Upper lobe of right lung (tissue), 1 donor: ENCODE measurements around the gene KLC1. TPM values are rescaled to one million over a fixed set of nuclear protein-coding genes. Genes with fewer than 3 reads are reported as not detected.

Experiments
- ATAC-seq: fragments of 200-7000 bp; cut with Tn5 transposase; one replicate; pipeline ENCODE4 v1.9.1; 2020; ENCODE audit warnings: mild to moderate bottlenecking, moderate library complexity
- DNase-seq: peaks from one replicate; pipeline ENCODE4 v3.0.0-alpha.2; 2020
- H3K27ac ChIP-seq: fragments of 200-600 bp; one replicate; pipeline ENCODE4 v1.8.0; 2022
- H3K27me3 ChIP-seq: fragments of 200-600 bp; one replicate; pipeline ENCODE4 v1.8.0; 2022; ENCODE audit warnings: mild to moderate bottlenecking
- H3K36me3 ChIP-seq: fragments of 200-600 bp; one replicate; pipeline ENCODE4 v1.8.0; 2022
- H3K4me1 ChIP-seq: fragments of 200-600 bp; one replicate; pipeline ENCODE4 v1.8.0; 2022
- H3K4me3 ChIP-seq: fragments of 200-600 bp; one replicate; pipeline ENCODE4 v1.8.0; 2022; ENCODE audit warnings: mild to moderate bottlenecking
- H3K9me3 ChIP-seq: fragments of 200-600 bp; one replicate; pipeline ENCODE4 v1.8.0; 2022
- CTCF ChIP-seq: fragments of 200-600 bp; IDR thresholded peaks from one replicate; pipeline ENCODE4 v1.8.0; 2022; ENCODE audit warnings: antibody characterized with exemption
- intact Hi-C: fragments of 100-400 bp; cut with DNase I; formaldehyde crosslinking; loops from one replicate; pipeline ENCODE4 v1.11.0; 2022
- total RNA-seq: library from RNA; stranded (reverse); fragmentation: NEBNext Ultra II Directional; extraction: Animal tissue kit (Norgen Biotek cat#: 25700); gene quantifications from one replicate; pipeline ENCODE4 v1.2.1, GENCODE V29; 2021
- donor health status: DM: no; HTN: yes; CAD: no; lungs with severe emphysema.

Gene KLC1
- total RNA-seq, 1 donor from 2014 or later: 172 TPM

DNA sequence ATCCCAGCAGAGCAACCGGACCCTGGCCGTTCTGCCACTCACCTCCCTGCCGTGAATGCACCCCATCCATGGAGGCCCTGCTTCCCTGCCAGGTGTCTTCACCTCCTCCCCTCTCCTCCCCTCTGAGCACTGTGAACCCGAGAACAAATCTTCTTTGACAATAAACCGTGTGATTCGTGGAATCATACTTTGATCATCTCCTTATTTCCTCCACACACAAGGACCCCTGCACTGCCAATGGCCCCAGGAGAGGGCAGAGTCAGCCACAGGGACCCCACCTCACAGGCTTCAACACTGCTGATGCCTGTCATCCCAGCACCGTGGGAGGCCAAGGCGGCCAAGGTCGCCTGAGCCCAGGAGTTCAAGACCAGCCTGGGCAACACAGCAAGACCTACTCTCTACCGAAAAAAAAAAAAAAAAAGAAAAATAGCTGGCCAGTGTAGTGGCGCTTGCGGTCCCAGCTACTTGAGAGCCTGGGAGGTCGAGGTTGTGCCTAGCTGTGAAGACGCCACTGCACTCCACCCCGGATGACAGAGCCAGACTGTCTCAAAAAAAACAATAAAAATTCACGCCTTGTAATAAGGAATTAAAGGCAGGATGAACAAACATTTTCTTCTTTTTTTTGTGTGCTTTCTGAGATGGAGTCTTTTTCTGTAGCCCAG, 85.2 kb downstream of the KLC1 start:
- Histone ChIP-seq H3K27ac (no peak overlapping the region), H3K4me3 (peak overlapping the region; percentile 70)
- intact Hi-C loops: no loop called here

DNA sequence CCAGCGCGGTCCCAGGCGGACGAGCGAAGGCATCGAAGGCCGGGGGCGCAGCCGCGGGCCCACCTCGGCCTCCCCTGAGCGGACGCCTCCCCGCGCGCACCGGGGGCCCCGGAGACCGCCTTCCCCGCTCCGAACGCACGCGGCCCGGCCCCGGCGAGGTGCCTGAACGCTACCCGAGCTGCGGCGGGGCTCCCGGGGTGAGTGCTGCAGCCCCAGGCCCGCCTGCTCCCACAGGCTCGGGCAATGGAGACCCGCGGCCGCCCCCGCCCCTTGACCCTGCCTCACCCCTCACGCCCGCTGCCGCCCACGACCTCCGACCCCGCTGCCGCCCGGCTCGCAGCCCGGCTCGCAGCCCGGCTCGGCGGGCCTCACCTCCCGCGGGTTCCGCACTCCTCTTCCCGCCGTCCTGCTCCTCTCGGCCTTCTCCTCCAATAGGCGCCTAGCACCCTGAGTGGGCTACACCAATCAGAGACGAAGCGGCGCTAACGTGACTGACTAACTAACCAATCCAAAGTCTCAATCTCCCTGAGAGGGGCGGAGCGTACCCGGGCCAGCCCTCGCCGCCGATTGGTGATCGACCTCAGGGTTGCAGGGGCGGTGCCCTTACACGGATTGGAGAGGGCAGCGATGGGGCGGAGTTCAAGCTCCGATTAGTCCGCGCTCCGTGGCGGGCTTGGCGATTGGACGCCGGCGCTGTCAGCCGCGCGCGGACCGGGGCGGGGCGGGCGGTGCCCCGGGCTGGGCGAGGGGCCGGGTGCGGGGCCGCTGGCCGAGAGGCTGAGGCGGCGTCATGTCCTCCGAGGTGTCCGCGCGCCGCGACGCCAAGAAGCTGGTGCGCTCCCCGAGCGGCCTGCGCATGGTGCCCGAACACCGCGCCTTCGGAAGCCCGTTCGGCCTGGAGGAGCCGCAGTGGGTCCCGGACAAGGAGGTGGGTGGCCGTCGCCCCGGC, 86.3 kb downstream of the KLC1 start, which contains the start of the genes XRCC3 and ZFYVE21:
Gene XRCC3, minus strand, starts transcription at position 400 of the 949 bp plus-strand sequence. CDS start 4,364 bp downstream, outside the sequence.
Gene ZFYVE21, plus strand, starts transcription at position 759 of the 949 bp plus-strand sequence. Its CDS starts 32 bp downstream, at position 791.
- peak; percentile 96 for ATAC-seq
- no peaks in the 10 kb centered on the region for H3K36me3 ChIP-seq
- peaks cover 40% of the 10 kb centered on the region for H3K4me1 ChIP-seq
- no peaks in the 10 kb centered on the region for H3K27me3 ChIP-seq
- H3K9me3 ChIP-seq: no peaks in the 10 kb centered on the region
- peak; percentile 100 for DNase-seq
- intact Hi-C loops: no loop called here
- H3K27ac ChIP-seq: peak within 1 kb of the TSS; percentile 47
- TF ChIP-seq CTCF: no peak
- H3K4me3 ChIP-seq: peak within 1 kb of the TSS; percentile 83

More for the DNA sequence above, 85.2 kb downstream of the KLC1 start:
- Histone ChIP-seq H3K9me3 (no peaks in the 10 kb centered on the region), H3K4me1 (peaks cover 40% of the 10 kb centered on the region), H3K36me3 (no peaks in the 10 kb centered on the region), H3K27me3 (no peaks in the 10 kb centered on the region)
- TF ChIP-seq CTCF: no peak
- ATAC-seq: no peak
- no peak for DNase-seq

DNA sequence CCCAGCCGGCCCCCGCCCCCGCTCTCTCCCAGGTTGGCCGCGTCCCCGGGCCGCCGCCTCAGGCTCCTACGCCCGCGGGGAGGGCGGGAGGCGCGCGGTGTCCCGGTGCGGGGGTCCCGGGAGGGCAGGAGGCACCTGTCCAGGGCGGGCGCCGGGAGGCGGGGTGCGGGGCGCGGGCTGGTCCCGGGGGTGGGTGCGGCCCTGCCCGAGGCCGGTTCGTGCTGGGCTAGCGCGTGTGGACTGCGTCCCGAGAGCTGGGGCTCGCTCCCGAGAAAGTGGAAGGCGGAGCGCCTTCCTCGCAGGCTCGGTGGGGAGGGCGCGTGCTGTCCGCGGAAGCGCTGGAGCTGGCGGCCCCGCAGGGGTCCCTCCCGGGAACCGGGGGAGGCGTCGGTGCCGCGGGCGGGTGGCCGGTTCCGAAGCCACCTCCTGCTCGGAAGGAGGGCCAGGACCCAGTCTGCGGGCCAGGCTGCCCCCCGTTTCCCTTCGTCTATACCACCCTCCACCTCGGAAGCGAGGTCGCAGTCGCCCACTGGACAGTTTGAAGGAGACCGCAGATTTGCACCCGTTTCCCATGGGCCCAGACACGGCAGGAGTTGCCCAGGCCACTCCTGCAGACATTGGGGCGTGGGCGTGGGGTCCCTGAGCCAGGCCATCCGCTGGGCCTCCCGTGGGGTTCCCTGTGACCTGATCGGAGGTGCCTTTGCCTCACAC, 87.2 kb downstream of the KLC1 start:
- Histone ChIP-seq H3K4me1 (peaks cover 40% of the 10 kb centered on the region), H3K27me3 (no peaks in the 10 kb centered on the region), H3K9me3 (no peaks in the 10 kb centered on the region), H3K27ac (peak overlapping the region; percentile 47), H3K4me3 (peak overlapping the region; percentile 83), H3K36me3 (no peaks in the 10 kb centered on the region)
- ATAC-seq: peak; percentile 4
- intact Hi-C loops: no loop called here
- peak; percentile 81 for DNase-seq
- no peak for TF ChIP-seq CTCF

GRCh38 chr14:103716899-103717411, 87.9 kb downstream of the KLC1 start:
- Histone ChIP-seq H3K4me3 (peak overlapping the region; percentile 83), H3K4me1 (peaks cover 33% of the 10 kb centered on the region), H3K9me3 (no peaks in the 10 kb centered on the region), H3K27ac (no peak overlapping the region), H3K36me3 (no peaks in the 10 kb centered on the region), H3K27me3 (no peaks in the 10 kb centered on the region)
- TF ChIP-seq CTCF: no peak
- intact Hi-C loops: no loop called here
- ATAC-seq: no peak
- DNase-seq: no peak

- H3K36me3 ChIP-seq: no peaks in the 10 kb centered on the region
- intact Hi-C loops: no loop called here
- H3K27ac ChIP-seq: no peak overlapping the region
- no peaks in the 10 kb centered on the region for H3K9me3 ChIP-seq
- H3K4me1 ChIP-seq: peaks cover 33% of the 10 kb centered on the region
- H3K27me3 ChIP-seq: no peaks in the 10 kb centered on the region
- ATAC-seq: no peak
- TF ChIP-seq CTCF: no peak
- no peak overlapping the region for H3K4me3 ChIP-seq
- DNase-seq: no peak
Observed at GRCh38 chr14:103718572-103718971, 89.6 kb downstream of the KLC1 start.
